ENCODE results near the gene TMTC4.

The TMTC4 gene

DNA sequence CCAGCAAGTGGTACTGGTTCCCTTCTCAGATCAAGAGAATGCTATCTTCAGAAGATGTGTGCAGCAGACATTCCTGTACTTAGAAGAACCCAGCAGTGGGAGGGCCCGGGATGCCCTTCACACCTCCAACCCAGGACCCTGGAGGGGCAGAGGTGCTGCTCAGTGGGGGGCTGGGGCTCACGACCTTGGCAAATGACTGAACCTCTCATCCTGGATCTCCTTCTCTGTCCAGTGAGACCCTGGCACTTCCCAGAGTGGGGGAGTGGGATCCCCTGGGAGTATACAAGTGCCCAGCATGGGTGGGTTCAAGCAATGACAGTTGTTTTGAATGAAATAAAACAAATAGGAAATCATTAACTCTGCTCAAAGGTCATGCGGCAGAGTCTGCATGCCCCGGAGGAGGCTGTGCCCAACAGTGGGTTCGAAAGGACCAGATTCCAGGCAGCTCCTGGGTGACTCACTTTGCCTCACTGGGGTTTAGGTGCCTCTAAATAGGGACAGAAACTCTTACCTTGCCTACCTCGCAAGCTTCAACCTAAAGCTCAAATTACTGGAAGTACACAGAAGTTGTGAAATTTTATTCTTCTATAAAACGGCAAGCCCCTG lies 112.9 kb downstream of the TMTC4 start:
- ATAC-seq = no peak
- TF ChIP-seq, protein P1, sequence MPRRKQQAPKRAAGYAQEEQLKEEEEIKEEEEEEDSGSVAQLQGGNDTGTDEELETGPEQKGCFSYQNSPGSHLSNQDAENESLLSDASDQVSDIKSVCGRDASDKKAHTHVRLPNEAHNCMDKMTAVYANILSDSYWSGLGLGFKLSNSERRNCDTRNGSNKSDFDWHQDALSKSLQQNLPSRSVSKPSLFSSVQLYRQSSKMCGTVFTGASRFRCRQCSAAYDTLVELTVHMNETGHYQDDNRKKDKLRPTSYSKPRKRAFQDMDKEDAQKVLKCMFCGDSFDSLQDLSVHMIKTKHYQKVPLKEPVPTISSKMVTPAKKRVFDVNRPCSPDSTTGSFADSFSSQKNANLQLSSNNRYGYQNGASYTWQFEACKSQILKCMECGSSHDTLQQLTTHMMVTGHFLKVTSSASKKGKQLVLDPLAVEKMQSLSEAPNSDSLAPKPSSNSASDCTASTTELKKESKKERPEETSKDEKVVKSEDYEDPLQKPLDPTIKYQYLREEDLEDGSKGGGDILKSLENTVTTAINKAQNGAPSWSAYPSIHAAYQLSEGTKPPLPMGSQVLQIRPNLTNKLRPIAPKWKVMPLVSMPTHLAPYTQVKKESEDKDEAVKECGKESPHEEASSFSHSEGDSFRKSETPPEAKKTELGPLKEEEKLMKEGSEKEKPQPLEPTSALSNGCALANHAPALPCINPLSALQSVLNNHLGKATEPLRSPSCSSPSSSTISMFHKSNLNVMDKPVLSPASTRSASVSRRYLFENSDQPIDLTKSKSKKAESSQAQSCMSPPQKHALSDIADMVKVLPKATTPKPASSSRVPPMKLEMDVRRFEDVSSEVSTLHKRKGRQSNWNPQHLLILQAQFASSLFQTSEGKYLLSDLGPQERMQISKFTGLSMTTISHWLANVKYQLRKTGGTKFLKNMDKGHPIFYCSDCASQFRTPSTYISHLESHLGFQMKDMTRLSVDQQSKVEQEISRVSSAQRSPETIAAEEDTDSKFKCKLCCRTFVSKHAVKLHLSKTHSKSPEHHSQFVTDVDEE (CRISPR knock-in tag; IDR thresholded peaks at IDR 0.05) = no peak
- TF ChIP-seq, protein P2, sequence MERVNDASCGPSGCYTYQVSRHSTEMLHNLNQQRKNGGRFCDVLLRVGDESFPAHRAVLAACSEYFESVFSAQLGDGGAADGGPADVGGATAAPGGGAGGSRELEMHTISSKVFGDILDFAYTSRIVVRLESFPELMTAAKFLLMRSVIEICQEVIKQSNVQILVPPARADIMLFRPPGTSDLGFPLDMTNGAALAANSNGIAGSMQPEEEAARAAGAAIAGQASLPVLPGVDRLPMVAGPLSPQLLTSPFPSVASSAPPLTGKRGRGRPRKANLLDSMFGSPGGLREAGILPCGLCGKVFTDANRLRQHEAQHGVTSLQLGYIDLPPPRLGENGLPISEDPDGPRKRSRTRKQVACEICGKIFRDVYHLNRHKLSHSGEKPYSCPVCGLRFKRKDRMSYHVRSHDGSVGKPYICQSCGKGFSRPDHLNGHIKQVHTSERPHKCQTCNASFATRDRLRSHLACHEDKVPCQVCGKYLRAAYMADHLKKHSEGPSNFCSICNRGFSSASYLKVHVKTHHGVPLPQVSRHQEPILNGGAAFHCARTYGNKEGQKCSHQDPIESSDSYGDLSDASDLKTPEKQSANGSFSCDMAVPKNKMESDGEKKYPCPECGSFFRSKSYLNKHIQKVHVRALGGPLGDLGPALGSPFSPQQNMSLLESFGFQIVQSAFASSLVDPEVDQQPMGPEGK (CRISPR knock-in tag; IDR thresholded peaks at IDR 0.05; ENCODE audit: borderline replicate concordance) = no peak
- TF ChIP-seq, protein P3, sequence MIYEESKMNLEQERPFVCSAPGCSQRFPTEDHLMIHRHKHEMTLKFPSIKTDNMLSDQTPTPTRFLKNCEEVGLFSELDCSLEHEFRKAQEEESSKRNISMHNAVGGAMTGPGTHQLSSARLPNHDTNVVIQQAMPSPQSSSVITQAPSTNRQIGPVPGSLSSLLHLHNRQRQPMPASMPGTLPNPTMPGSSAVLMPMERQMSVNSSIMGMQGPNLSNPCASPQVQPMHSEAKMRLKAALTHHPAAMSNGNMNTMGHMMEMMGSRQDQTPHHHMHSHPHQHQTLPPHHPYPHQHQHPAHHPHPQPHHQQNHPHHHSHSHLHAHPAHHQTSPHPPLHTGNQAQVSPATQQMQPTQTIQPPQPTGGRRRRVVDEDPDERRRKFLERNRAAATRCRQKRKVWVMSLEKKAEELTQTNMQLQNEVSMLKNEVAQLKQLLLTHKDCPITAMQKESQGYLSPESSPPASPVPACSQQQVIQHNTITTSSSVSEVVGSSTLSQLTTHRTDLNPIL (CRISPR knock-in tag; IDR thresholded peaks at IDR 0.05; ENCODE audit: low read depth) = no peak
- TF ChIP-seq ZNF8 (CRISPR knock-in tag; IDR thresholded peaks at IDR 0.05) = no peak

DNA sequence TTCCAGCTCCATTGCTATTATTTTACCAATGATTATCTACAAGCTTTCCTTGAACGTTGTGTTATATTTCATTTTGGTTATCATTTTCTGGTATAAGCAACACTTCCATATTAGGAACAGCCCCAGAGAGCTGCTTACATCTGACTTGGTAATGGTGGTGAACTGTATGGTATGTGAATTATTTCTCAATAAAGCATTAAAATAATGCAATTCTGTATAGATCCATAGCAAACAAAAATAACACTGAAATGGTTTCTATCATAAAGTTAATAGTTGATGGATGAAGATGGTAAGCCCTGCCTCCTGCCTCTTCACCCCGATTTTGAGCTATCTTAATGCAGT lies 113.5 kb downstream of the TMTC4 start:
- TF ChIP-seq ZNF8 (CRISPR knock-in tag; IDR thresholded peaks at IDR 0.05) (no peak), ZNF70 (CRISPR knock-in tag; IDR thresholded peaks at IDR 0.05) (no peak), PPARA (CRISPR knock-in tag; IDR thresholded peaks at IDR 0.05; ENCODE audit: borderline replicate concordance) (no peak), CSDC2 (CRISPR knock-in tag; IDR thresholded peaks at IDR 0.05) (no peak), ZC3H10 (CRISPR knock-in tag; IDR thresholded peaks at IDR 0.05) (no peak), CSRNP3 (CRISPR knock-in tag; IDR thresholded peaks at IDR 0.05) (no peak), SNAI2 (CRISPR knock-in tag; IDR thresholded peaks at IDR 0.05) (no peak), ZFP30 (CRISPR knock-in tag; IDR thresholded peaks at IDR 0.05) (no peak), POU6F1 (CRISPR knock-in tag; IDR thresholded peaks at IDR 0.05; ENCODE audit: borderline replicate concordance, low read depth) (no peak), ARNTL (CRISPR knock-in tag; IDR thresholded peaks at IDR 0.05; ENCODE audit: borderline replicate concordance, low read depth) (no peak), TOX (CRISPR knock-in tag; IDR thresholded peaks at IDR 0.05; ENCODE audit: borderline replicate concordance) (no peak), ISL1 (CRISPR knock-in tag; IDR thresholded peaks at IDR 0.05) (no peak)
- TF ChIP-seq, protein P1 (CRISPR knock-in tag; IDR thresholded peaks at IDR 0.05) = no peak
- TF ChIP-seq, protein P3 (CRISPR knock-in tag; IDR thresholded peaks at IDR 0.05; ENCODE audit: low read depth) = no peak
- no peak for ATAC-seq
